Thoracic aorta (tissue), 2 donors: Measurements from ENCODE around the gene LMO7. TPM values are rescaled to one million over a fixed set of nuclear protein-coding genes. Genes with fewer than 3 reads are reported as not detected.

ENCODE experiments used
- ATAC-seq: fragments of 150-250 bp; one replicate; pipeline ENCODE4 v1.8.0; 2017; ENCODE audit warnings: low read depth; ENCODE audit not compliant: insufficient number of reproducible peaks, low FRiP score
- DNase-seq: peaks from one replicate; pipeline ENCODE4 v3.0.0-alpha.2; 2020; ENCODE audit warnings: low spot score
- H3K27ac ChIP-seq, 2 donors: fragments of 200-600 bp; sonication (generic); 1 replicate in 1 of 2; 2 replicates in 1 of 2; pipeline ENCODE4 v1.5.1; 2016; ENCODE audit warnings: mild to moderate bottlenecking in 2 of 2, moderate library complexity in 2 of 2
- H3K27me3 ChIP-seq: fragments of 200-600 bp; sonication (generic); replicated peaks from 2 replicates; pipeline ENCODE4 v1.6.0; 2016; ENCODE audit warnings: mild to moderate bottlenecking; ENCODE audit not compliant: insufficient read depth
- H3K36me3 ChIP-seq: fragments of 200-600 bp; sonication (generic); one replicate; pipeline ENCODE4 v1.5.1; 2016
- H3K4me1 ChIP-seq, 2 donors: fragments of 200-600 bp; sonication (generic); 1 replicate in 1 of 2; 2 replicates in 1 of 2; pipeline versions ENCODE4 v1.5.1 to v1.6.0; 2016; ENCODE audit warnings: low read depth in 2 of 2, mild to moderate bottlenecking in 1 of 2; ENCODE audit not compliant: control insufficient read depth in 1 of 2
- H3K4me3 ChIP-seq: fragments of 200-600 bp; sonication (generic); 2 replicates; pipeline ENCODE4 v1.5.1; 2016; ENCODE audit warnings: mild to moderate bottlenecking
- H3K9me3 ChIP-seq: fragments of 200-600 bp; sonication (generic); 2 replicates; pipeline ENCODE4 v1.5.1; 2016
- CTCF ChIP-seq: fragments of 200-600 bp; sonication (generic); IDR thresholded peaks from one replicate; pipeline ENCODE4 v1.5.1; 2019; ENCODE audit warnings: antibody characterized with exemption
- total RNA-seq, 2 donors: library from RNA; depleted of rRNA; stranded (reverse); fragments of >200 nt; gene quantifications; one replicate each; pipeline versions ENCODE4 v1.1.0 to v1.2.3, GENCODE V29; 2016

LMO7 gene
- total RNA-seq, 2 donors from 2014 or later = 76.3 to 89.9 TPM

DNA sequence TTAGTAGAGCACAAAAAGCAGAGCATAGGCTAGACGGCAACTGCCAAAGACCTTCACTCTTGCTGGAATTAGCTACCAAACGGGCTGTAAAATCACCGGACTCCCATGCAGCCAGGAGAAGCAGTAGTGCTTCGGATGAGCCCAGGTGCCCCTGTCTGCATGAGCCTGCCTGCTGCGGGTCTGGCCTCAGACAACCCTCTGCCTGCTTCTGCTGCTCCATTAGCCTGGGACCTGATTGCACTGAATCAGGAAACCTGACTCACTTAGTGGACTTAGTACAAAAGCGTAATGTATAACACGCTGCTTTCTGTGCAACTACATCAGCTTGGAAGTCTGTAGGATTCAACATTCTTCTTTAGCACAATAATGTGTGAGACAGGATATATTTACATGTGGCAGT is 170.0 kb downstream of the LMO7 start:
- ATAC-seq (no peak), DNase-seq (no peak)
- H3K36me3 ChIP-seq = no peaks in the 10 kb centered on the region
- peak overlapping the region; percentile 87 to 93 for H3K27ac ChIP-seq
- H3K27me3 ChIP-seq = no peaks in the 10 kb centered on the region
- TF ChIP-seq CTCF = no peak
- peaks cover 4 to 59% of the 10 kb centered on the region in 2 donors for H3K4me1 ChIP-seq
- H3K9me3 ChIP-seq = no peaks in the 10 kb centered on the region
- peak overlapping the region; percentile 74 for H3K4me3 ChIP-seq

DNA sequence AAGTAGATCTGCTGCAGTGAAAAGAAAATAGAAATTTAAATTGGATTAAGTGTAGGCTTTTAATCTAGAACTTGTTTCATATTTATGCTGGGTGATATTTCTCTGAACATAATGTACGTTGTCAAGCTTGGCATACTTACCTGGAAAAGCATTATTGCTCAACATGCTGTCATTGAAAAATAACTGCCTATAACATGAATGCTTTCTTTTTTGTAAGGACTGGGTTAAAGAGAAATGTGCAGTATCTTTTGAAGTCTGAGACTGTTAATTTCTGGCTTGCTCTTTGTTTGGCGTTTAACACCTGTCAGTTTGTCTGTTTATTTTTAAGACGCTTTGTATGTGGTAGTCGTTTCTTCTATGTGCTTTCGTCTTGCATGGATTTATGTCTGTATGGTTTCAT is 175.2 kb downstream of the LMO7 start:
- no peak overlapping the region for H3K27ac ChIP-seq
- DNase-seq (no peak), ATAC-seq (no peak)
- H3K4me3 ChIP-seq = no peak overlapping the region
- H3K4me1 ChIP-seq = peaks cover 12 to 75% of the 10 kb centered on the region in 2 donors
- no peak for TF ChIP-seq CTCF
- H3K36me3 ChIP-seq = no peaks in the 10 kb centered on the region
- no peaks in the 10 kb centered on the region for H3K9me3 ChIP-seq
- no peaks in the 10 kb centered on the region for H3K27me3 ChIP-seq

DNA sequence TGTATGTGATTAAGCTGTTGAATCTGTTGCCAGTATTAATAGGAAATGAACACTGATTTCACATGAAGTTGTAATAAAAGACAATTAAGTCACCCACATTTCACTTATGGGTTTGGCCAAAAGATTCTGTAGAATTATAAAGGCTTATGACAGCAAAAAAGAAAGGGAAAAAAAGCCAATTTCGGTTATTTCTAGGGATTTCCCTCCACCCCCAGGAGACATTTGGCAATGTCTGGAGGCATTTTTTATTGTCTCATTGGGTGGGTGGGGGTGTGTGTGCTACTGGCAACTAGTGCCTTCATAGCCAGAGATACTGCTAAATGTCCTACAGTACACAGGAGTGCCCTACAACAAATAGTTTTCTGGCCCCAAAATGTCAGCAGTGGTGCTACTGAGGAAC is 175.7 kb downstream of the LMO7 start:
- Histone ChIP-seq H3K27ac (peak overlapping the region; percentile 57 to 61), H3K4me1 (peaks cover 12 to 71% of the 10 kb centered on the region in 2 donors), H3K9me3 (no peaks in the 10 kb centered on the region), H3K27me3 (no peaks in the 10 kb centered on the region), H3K36me3 (no peaks in the 10 kb centered on the region), H3K4me3 (no peak overlapping the region)
- ATAC-seq = no peak
- no peak for TF ChIP-seq CTCF
- no peak for DNase-seq

GRCh38 chr13:75812751-75813181 is 176.6 kb downstream of the LMO7 start:
- H3K27me3 ChIP-seq = no peaks in the 10 kb centered on the region
- ATAC-seq (no peak), DNase-seq (no peak)
- peaks cover 12 to 64% of the 10 kb centered on the region in 2 donors for H3K4me1 ChIP-seq
- peak overlapping the region; percentile 57 to 61 for H3K27ac ChIP-seq
- H3K4me3 ChIP-seq = peak overlapping the region; percentile 54
- no peaks in the 10 kb centered on the region for H3K9me3 ChIP-seq
- TF ChIP-seq CTCF = no peak
- no peaks in the 10 kb centered on the region for H3K36me3 ChIP-seq

- ATAC-seq = no peak
- Histone ChIP-seq H3K4me1 (peaks cover 12 to 59% of the 10 kb centered on the region in 2 donors), H3K27ac (peak overlapping the region; percentile 57 to 61), H3K9me3 (no peaks in the 10 kb centered on the region), H3K27me3 (no peaks in the 10 kb centered on the region), H3K4me3 (no peak overlapping the region), H3K36me3 (peaks cover 3% of the 10 kb centered on the region)
- no peak for DNase-seq
- TF ChIP-seq CTCF = no peak
These were observed 177.2 kb downstream of the LMO7 start for GRCh38 chr13:75813323-75813722.
